ENCODE measurements around the gene GP5.

DNA sequence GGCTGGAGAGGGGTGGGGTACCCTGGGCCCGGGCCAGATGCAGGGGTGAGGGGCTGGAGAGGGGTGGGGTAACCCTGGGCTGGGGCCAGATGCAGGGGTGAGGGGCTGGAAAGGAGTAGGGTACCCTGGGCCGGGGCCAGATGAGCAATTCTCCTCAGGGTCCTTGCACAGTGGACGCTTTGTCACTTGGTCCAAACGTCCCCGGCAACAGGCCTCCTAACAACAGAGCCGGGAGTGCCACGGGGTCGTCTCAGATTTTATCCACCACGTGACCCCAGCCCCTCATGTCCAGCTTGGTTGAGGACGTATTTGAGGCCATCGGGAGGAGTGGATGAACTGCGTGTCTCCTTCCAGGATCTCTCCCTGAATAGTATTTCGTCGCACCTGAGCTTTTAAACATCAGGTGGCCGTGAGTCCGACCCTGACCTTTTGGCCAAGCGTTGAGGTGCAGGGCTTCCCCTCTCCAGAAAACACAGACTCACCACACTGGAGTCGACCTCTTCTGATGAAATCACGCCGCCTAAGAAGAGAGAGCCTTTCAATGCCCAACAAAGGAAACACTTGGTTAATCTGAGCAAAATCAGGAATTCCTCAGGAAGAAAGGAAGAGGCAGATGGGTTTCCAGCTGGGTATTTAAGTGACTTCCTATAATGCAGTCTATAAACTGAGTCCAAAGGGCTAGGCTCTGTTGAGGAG, 16.7 kb downstream of the GP5 start:
- TF ChIP-seq, protein P1, sequence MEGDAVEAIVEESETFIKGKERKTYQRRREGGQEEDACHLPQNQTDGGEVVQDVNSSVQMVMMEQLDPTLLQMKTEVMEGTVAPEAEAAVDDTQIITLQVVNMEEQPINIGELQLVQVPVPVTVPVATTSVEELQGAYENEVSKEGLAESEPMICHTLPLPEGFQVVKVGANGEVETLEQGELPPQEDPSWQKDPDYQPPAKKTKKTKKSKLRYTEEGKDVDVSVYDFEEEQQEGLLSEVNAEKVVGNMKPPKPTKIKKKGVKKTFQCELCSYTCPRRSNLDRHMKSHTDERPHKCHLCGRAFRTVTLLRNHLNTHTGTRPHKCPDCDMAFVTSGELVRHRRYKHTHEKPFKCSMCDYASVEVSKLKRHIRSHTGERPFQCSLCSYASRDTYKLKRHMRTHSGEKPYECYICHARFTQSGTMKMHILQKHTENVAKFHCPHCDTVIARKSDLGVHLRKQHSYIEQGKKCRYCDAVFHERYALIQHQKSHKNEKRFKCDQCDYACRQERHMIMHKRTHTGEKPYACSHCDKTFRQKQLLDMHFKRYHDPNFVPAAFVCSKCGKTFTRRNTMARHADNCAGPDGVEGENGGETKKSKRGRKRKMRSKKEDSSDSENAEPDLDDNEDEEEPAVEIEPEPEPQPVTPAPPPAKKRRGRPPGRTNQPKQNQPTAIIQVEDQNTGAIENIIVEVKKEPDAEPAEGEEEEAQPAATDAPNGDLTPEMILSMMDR (IDR thresholded peaks at IDR 0.05) = no peak
- TF ChIP-seq POLR2A (IDR thresholded peaks at IDR 0.05) = no peak

Measured in body of pancreas (tissue), 4 donors.